NT2/D1 (cell line): Measurements from ENCODE around the gene ANXA2R.
A peak's percentile ranks its signal among the peaks of the same experiment; 100 is the strongest.
"Not testable (repeated sequence)": the region's sequence is repeated elsewhere in the genome, so short reads cannot be mapped to it uniquely, and the experiment has no call there.

Source experiments
- DNase-seq: peaks from one replicate; pipeline ENCODE4 v3.0.0-alpha.2; 2011; ENCODE audit warnings: low read depth, low spot score
- H3K27me3 ChIP-seq: 2 replicates; pipeline ENCODE4 v1.6.0; 2011; ENCODE audit warnings: mild to moderate bottlenecking; ENCODE audit not compliant: insufficient read length, insufficient read depth
- H3K36me3 ChIP-seq: 2 replicates; pipeline ENCODE4 v1.6.1; 2011; ENCODE audit warnings: mild to moderate bottlenecking, low read length, mixed read lengths; ENCODE audit not compliant: insufficient read depth, insufficient read length
- H3K4me1 ChIP-seq: 2 replicates; pipeline ENCODE4 v1.5.1; 2011; ENCODE audit not compliant: insufficient read depth, insufficient read length
- H3K4me3 ChIP-seq: 2 replicates; pipeline ENCODE4 v1.5.1; 2011; ENCODE audit warnings: low read depth; ENCODE audit not compliant: insufficient read length
- H3K9ac ChIP-seq: 2 replicates; pipeline ENCODE4 v1.6.0; 2011; ENCODE audit warnings: low read depth; ENCODE audit not compliant: insufficient read length
- H3K9me3 ChIP-seq: 2 replicates; pipeline ENCODE4 v1.5.1; 2011; ENCODE audit warnings: mild to moderate bottlenecking, low read length; ENCODE audit not compliant: insufficient read depth
- SUZ12 ChIP-seq: IDR thresholded peaks from 2 replicates; pipeline ENCODE4 v1.6.1; 2011; ENCODE audit not compliant: insufficient read length, insufficient read depth; ENCODE audit errors: extremely low read depth
- YY1 ChIP-seq: IDR thresholded peaks from 2 replicates; pipeline ENCODE4 v1.6.1; 2011; ENCODE audit not compliant: insufficient read length, insufficient read depth
- ZNF274 ChIP-seq: IDR thresholded peaks from 2 replicates; pipeline ENCODE4 v1.6.1; 2011; ENCODE audit warnings: mild to moderate bottlenecking, low read depth, low read length

The ANXA2R gene

DNA sequence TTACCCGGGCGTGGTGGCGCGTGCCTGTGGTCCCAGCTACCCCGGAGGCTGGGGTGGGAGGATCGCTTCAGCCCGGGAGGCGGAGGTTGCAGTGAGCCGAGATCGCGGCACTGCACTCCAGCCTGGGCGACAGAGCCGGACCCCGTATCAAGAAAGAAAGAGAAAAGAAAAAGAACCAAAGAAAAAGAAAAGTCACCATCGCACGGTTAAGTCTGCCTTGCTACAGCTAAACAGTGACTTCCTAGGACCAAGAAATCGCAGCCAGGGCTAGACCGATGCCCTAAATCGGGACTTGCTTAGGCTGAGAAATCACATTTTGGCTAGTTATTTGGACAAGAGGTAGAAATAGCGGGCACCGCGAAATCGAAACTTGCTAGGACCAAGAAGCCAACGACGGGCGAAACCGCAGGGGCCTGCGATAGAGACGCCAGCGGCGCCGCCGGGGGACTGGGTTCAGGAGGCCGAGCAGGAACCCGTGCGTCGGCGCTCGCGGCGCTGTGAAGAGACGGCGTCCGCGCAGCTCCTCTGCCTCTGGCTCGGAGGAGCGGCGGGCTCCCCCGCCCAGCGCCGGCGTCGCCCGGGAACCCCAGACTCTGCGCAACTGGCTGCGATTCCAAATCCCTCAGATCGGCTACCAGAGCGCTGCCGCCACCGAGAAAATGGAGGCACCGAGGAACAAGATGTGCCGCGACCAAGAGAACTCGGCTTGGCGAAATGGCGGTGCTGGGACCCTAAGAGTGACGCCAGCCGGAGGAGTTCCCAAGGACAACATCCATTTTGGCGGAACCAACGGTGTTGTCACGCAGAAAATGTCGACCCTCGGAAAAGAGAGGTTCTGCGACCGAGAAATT, 26.1 kb upstream of the ANXA2R start:
- TF ChIP-seq YY1 (no peak), SUZ12 (no peak), ZNF274 (no peak)
- Histone ChIP-seq H3K4me1 (no peaks in the 10 kb centered on the region), H3K9me3 (no peaks in the 10 kb centered on the region), H3K27me3 (no peaks in the 10 kb centered on the region), H3K4me3 (peak overlapping the region; percentile 78), H3K36me3 (peaks cover 17% of the 10 kb centered on the region), H3K9ac (peak overlapping the region; percentile 79)
- no peak for DNase-seq

- H3K27me3 ChIP-seq, result no peaks in the 10 kb centered on the region
- peak overlapping the region; percentile 79 for H3K9ac ChIP-seq
- H3K4me3 ChIP-seq, result peak overlapping the region; percentile 78
- H3K4me1 ChIP-seq, result no peaks in the 10 kb centered on the region
- H3K9me3 ChIP-seq, result no peaks in the 10 kb centered on the region
- TF ChIP-seq ZNF274, result no peak
- TF ChIP-seq SUZ12, result no peak
- no peak for TF ChIP-seq YY1
- peaks cover 10% of the 10 kb centered on the region for H3K36me3 ChIP-seq
- no peak for DNase-seq
Observed at GRCh38 chr5:43065387-43065947, 25.3 kb upstream of the ANXA2R start.

DNA sequence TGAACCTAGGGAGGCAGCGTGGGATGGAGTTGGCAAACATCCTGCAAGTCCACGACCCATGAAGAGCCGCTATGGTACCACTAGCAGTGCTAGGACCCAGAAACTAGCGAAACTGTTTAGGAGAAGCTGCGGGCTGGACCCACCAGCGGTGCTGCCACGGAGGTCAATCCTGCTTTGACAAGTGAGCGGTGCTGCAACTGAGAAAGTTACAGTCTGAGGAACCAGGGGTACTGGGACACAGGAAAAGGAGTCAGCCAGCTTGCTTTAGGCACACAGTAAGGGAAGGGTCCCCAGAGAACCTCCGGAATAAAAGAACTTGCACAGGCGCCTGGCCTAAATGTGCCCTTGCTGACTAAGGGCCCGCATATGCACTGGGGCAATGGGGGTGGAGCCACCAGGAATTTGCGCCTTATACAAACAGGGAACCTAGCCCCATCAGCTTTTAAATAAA, 23.6 kb upstream of the ANXA2R start:
- H3K4me1 ChIP-seq, result no peaks in the 10 kb centered on the region
- no peak for TF ChIP-seq YY1
- TF ChIP-seq SUZ12, result no peak
- no peak for TF ChIP-seq ZNF274
- peaks cover 5% of the 10 kb centered on the region for H3K36me3 ChIP-seq
- no peaks in the 10 kb centered on the region for H3K27me3 ChIP-seq
- no peaks in the 10 kb centered on the region for H3K9me3 ChIP-seq
- no peak for DNase-seq
- H3K9ac ChIP-seq, result no peak overlapping the region
- no peak overlapping the region for H3K4me3 ChIP-seq

GRCh38 chr5:43061352-43062075, 21.4 kb upstream of the ANXA2R start:
- Histone ChIP-seq H3K4me1 (no peaks in the 10 kb centered on the region), H3K9me3 (no peaks in the 10 kb centered on the region), H3K36me3 (no peaks in the 10 kb centered on the region), H3K27me3 (no peaks in the 10 kb centered on the region), H3K4me3 (no peak overlapping the region), H3K9ac (no peak overlapping the region)
- TF ChIP-seq YY1 (no peak), SUZ12 (no peak), ZNF274 (no peak)
- no peak for DNase-seq

- not testable (repeated sequence) for H3K4me3 ChIP-seq, H3K27me3 ChIP-seq, H3K9me3 ChIP-seq, H3K9ac ChIP-seq, DNase-seq, H3K36me3 ChIP-seq, H3K4me1 ChIP-seq
Observed at GRCh38 chr5:43060020-43060419, 19.9 kb upstream of the ANXA2R start.

DNA sequence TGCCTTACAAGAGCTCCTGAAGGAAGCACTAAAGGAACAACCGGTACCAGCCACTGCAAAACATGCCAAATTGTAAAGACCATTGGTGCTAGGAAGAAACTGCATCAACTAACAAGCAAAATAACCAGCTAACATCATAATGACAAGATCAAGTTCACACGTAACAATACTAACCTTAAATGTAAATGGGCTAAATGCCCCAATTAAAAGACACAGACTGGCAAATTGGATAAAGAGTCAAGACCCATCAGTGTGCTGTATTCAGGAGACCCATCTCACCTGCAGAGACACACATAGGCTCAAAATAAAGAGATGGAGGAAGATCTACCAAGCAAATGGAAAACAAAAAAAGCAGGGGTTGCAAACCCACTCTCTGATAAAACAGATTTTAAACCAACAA, 15.0 kb upstream of the ANXA2R start:
- not testable (repeated sequence) for H3K36me3 ChIP-seq, H3K9ac ChIP-seq, DNase-seq, H3K4me1 ChIP-seq, H3K9me3 ChIP-seq, H3K4me3 ChIP-seq, H3K27me3 ChIP-seq

DNA sequence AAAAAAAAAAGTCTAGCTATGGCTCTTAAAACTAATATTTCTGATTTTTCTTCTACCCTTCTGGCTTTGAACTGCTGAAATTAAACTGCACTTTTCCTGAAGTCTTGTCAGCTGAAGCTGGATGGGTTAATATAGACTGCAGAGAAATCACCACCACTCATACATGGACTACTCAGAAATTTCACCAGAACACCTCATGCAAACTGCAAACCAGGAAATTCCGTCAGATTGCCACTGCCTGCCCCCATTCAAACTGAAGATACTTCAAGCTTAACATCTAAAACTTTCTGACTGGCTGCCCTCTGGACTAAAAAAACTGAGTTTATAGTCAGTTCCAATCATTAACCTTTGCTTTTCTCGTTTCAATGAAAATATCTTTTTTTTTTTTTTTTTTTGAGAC, 11.6 kb upstream of the ANXA2R start:
- Histone ChIP-seq H3K4me1 (no peaks in the 10 kb centered on the region), H3K9me3 (no peaks in the 10 kb centered on the region), H3K27me3 (peaks cover 8% of the 10 kb centered on the region), H3K9ac (no peak overlapping the region), H3K4me3 (no peak overlapping the region), H3K36me3 (no peaks in the 10 kb centered on the region)
- DNase-seq, result no peak
- no peak for TF ChIP-seq SUZ12
- TF ChIP-seq ZNF274, result no peak
- no peak for TF ChIP-seq YY1
